HEK293 (cell line): ENCODE data around the gene ZNF618.

Experiments
- CTCF ChIA-PET: fragments of 350-600 bp; formaldehyde crosslinking; extraction: SDS; loops from one replicate; lab custom pipeline; 2021; ENCODE audit warnings: antibody characterized with exemption; lab: Yijun Ruan, JAX
- POLR2A ChIA-PET: fragments of 300-600 bp; formaldehyde crosslinking; extraction: SDS; loops from one replicate; lab custom pipeline; 2020; ENCODE audit warnings: antibody characterized with exemption, inconsistent platforms; lab: Yijun Ruan, JAX
- H3K27ac ChIP-seq: fragments of 200-500 bp; sonication (Bioruptor generic); 2 replicates; pipeline ENCODE4 v1.5.1; 2014; ENCODE audit warnings: low read depth, low read length, control low read depth, inconsistent platforms; ENCODE audit errors: extremely low read depth
- H3K36me3 ChIP-seq, 2 experiments: fragments of 200-500 bp in 1 of 2; sonication (Bioruptor generic) in 1 of 2; 1 replicate in 1 of 2; 2 replicates in 1 of 2; pipeline ENCODE4 v1.5.1; 2014 to 2017; ENCODE audit warnings: inconsistent platforms in 2 of 2, low read length in 2 of 2; ENCODE audit not compliant: control insufficient read depth in 2 of 2, insufficient read depth in 1 of 2
- H3K4me1 ChIP-seq: fragments of 200-500 bp; sonication (Bioruptor generic); 2 replicates; pipeline ENCODE4 v1.5.1; 2014; ENCODE audit warnings: mild to moderate bottlenecking, low read length, inconsistent platforms; ENCODE audit not compliant: control insufficient read depth, insufficient read depth
- H3K4me3 ChIP-seq: 2 replicates; pipeline ENCODE4 v1.5.1; 2011; ENCODE audit warnings: low read depth, mild to moderate bottlenecking, control low read depth, low read length, moderate library complexity
- H3K9me3 ChIP-seq: fragments of 200-500 bp; sonication (Bioruptor generic); 2 replicates; pipeline ENCODE4 v1.5.1; 2014; ENCODE audit warnings: low read depth, low read length, inconsistent platforms; ENCODE audit not compliant: control insufficient read depth, insufficient read depth
- HOXC10 ChIP-seq: sonication (generic); formaldehyde crosslinking; IDR thresholded peaks from 2 replicates; pipeline ENCODE4 v1.8.1; 2023; ENCODE audit warnings: mild to moderate bottlenecking, missing genetic modification reagents
- HOXD13 ChIP-seq: sonication (generic); formaldehyde crosslinking; IDR thresholded peaks from 2 replicates; pipeline ENCODE4 v1.8.0; 2022; ENCODE audit warnings: missing genetic modification reagents, borderline replicate concordance
- INSM2 ChIP-seq: fragments of 450-650 bp; formaldehyde crosslinking; IDR thresholded peaks from 2 replicates; pipeline ENCODE4 v1.5.1; 2016; ENCODE audit warnings: missing biosample characterization, missing genetic modification characterization
- OVOL3 ChIP-seq: fragments of 450-650 bp; formaldehyde crosslinking; IDR thresholded peaks from 2 replicates; pipeline ENCODE4 v1.5.1; 2016; ENCODE audit warnings: missing biosample characterization, missing genetic modification characterization
- REPIN1 ChIP-seq: fragments of 450-650 bp; formaldehyde crosslinking; IDR thresholded peaks from 2 replicates; pipeline ENCODE4 v1.5.1; 2017; ENCODE audit warnings: missing biosample characterization, missing genetic modification characterization, low read depth
- ZBTB21 ChIP-seq: fragments of 450-650 bp; formaldehyde crosslinking; IDR thresholded peaks from 2 replicates; pipeline ENCODE4 v1.5.1; 2017; ENCODE audit warnings: missing biosample characterization, missing genetic modification characterization
- ZBTB6 ChIP-seq: fragments of 450-650 bp; formaldehyde crosslinking; IDR thresholded peaks from 2 replicates; pipeline ENCODE4 v1.5.1; 2017; ENCODE audit warnings: missing biosample characterization, missing genetic modification characterization
- ZBTB8A ChIP-seq: fragments of 450-650 bp; formaldehyde crosslinking; IDR thresholded peaks from 2 replicates; pipeline ENCODE4 v1.5.1; 2016; ENCODE audit warnings: missing biosample characterization, missing genetic modification characterization
- ZNF155 ChIP-seq: fragments of 450-650 bp; formaldehyde crosslinking; IDR thresholded peaks from 2 replicates; pipeline ENCODE4 v1.5.1; 2016; ENCODE audit warnings: missing biosample characterization, missing genetic modification characterization
- ZNF169 ChIP-seq: fragments of 450-650 bp; formaldehyde crosslinking; IDR thresholded peaks from 2 replicates; pipeline ENCODE4 v1.5.1; 2016; ENCODE audit warnings: missing biosample characterization, missing genetic modification characterization
- ZNF19 ChIP-seq: fragments of 450-650 bp; formaldehyde crosslinking; IDR thresholded peaks from 2 replicates; pipeline ENCODE4; 2016; ENCODE audit warnings: missing biosample characterization, missing genetic modification characterization, low read depth
- ZNF280D ChIP-seq: fragments of 450-650 bp; formaldehyde crosslinking; IDR thresholded peaks from 2 replicates; pipeline ENCODE4 v1.5.1; 2016; ENCODE audit warnings: missing biosample characterization, missing genetic modification characterization
- ZNF302 ChIP-seq: fragments of 450-650 bp; formaldehyde crosslinking; IDR thresholded peaks from 2 replicates; pipeline ENCODE4 v1.5.1; 2016; ENCODE audit warnings: missing biosample characterization, missing genetic modification characterization, low read depth
- ZNF426 ChIP-seq: fragments of 450-650 bp; formaldehyde crosslinking; IDR thresholded peaks from 2 replicates; pipeline ENCODE4 v1.5.1; 2017; ENCODE audit warnings: missing biosample characterization, missing genetic modification characterization, mild to moderate bottlenecking, inconsistent platforms, moderate library complexity
- ZNF560 ChIP-seq: fragments of 450-650 bp; formaldehyde crosslinking; IDR thresholded peaks from 2 replicates; pipeline ENCODE4 v1.5.1; 2017; ENCODE audit warnings: missing biosample characterization, missing genetic modification characterization, borderline replicate concordance
- ZNF571 ChIP-seq: fragments of 450-650 bp; formaldehyde crosslinking; IDR thresholded peaks from 2 replicates; pipeline ENCODE4 v1.5.0; 2017; ENCODE audit warnings: missing biosample characterization, missing genetic modification characterization
- ZNF596 ChIP-seq: fragments of 450-650 bp; IDR thresholded peaks from 2 replicates; pipeline ENCODE4 v1.5.0; 2018; ENCODE audit warnings: missing biosample characterization, mild to moderate bottlenecking, missing genetic modification characterization, moderate library complexity
- ZNF610 ChIP-seq: fragments of 450-650 bp; formaldehyde crosslinking; IDR thresholded peaks from 2 replicates; pipeline ENCODE4 v1.5.1; 2016; ENCODE audit warnings: missing biosample characterization, missing genetic modification characterization, borderline replicate concordance
- TF ChIP-seq, protein P1 (sequence below): fragments of 450-650 bp; formaldehyde crosslinking; IDR thresholded peaks from 2 replicates; pipeline ENCODE4 v1.5.1; 2016; ENCODE audit warnings: missing biosample characterization, missing genetic modification characterization
- TF ChIP-seq, protein P2 (sequence below): fragments of 450-650 bp; formaldehyde crosslinking; optimal IDR thresholded peaks from 2 replicates; pipeline ENCODE3; 2016; ENCODE audit warnings: missing biosample characterization, mild to moderate bottlenecking, missing genetic modification characterization
- TF ChIP-seq, protein P3 (sequence below): fragments of 450-650 bp; formaldehyde crosslinking; IDR thresholded peaks from 2 replicates; pipeline ENCODE4 v1.5.1; 2017; ENCODE audit warnings: missing biosample characterization, missing genetic modification characterization

Gene ZNF618

DNA sequence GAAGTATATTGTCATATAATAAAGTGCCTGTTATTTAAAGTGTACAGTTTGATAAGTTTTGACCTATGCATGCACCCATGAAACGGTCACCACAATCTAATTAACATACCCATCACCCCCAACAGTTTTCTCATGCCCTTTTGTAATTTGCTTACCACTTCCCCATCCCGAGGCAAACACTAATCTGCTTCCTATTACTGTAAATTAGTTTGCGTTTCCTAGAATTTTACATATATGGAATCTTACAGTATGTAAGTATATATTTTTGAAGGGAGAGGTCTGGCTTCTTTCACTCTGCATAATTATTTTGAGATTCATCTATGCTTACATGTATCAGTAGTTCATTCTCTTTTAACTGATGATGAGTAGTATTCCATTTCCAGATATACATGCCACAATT, 145.5 kb downstream of the ZNF618 start:
- no peaks in the 10 kb centered on the region for H3K9me3 ChIP-seq
- ChIA-PET CTCF (interaction anchor here (1.0 to 1.1 kb wide), 2 partner anchors 26 to 214 kb away, joined by 3 to 7 read pairs; no protein-coding TSS in a partner anchor), POLR2A (no interaction called here)
- H3K27ac ChIP-seq, result no peak overlapping the region
- TF ChIP-seq ZNF426 (tag by site-specific recombination) (no peak), ZNF596 (tag by site-specific recombination) (no peak), REPIN1 (tag by site-specific recombination) (no peak), ZNF169 (tag by site-specific recombination) (no peak), ZNF280D (tag by site-specific recombination) (no peak), HOXD13 (no peak), OVOL3 (no peak), ZBTB6 (tag by site-specific recombination) (no peak), ZNF19 (tag by site-specific recombination) (no peak), ZNF610 (tag by site-specific recombination) (no peak)
- TF ChIP-seq, protein P1, sequence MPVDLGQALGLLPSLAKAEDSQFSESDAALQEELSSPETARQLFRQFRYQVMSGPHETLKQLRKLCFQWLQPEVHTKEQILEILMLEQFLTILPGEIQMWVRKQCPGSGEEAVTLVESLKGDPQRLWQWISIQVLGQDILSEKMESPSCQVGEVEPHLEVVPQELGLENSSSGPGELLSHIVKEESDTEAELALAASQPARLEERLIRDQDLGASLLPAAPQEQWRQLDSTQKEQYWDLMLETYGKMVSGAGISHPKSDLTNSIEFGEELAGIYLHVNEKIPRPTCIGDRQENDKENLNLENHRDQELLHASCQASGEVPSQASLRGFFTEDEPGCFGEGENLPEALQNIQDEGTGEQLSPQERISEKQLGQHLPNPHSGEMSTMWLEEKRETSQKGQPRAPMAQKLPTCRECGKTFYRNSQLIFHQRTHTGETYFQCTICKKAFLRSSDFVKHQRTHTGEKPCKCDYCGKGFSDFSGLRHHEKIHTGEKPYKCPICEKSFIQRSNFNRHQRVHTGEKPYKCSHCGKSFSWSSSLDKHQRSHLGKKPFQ (tag by site-specific recombination), result no peak
- H3K4me1 ChIP-seq, result no peaks in the 10 kb centered on the region
- peaks cover 6 to 26% of the 10 kb centered on the region in 2 experiments; a peak in 2 of 3 replicates for H3K36me3 ChIP-seq
- H3K4me3 ChIP-seq, result no peak overlapping the region

- POLR2A ChIA-PET, result no interaction called here
- CTCF ChIA-PET, result interaction anchor here (0.7 to 1.4 kb wide), 5 partner anchors 28 to 278 kb away, joined by 3 to 4 read pairs (median 3); no protein-coding TSS in a partner anchor
- H3K9me3 ChIP-seq, result no peaks in the 10 kb centered on the region
- H3K4me3 ChIP-seq, result no peak overlapping the region
- no peak overlapping the region for H3K27ac ChIP-seq
- peaks cover 6 to 13% of the 10 kb centered on the region in 2 experiments; a peak in 2 of 3 replicates for H3K36me3 ChIP-seq
- no peaks in the 10 kb centered on the region for H3K4me1 ChIP-seq
- no peak for TF ChIP-seq HOXC10
- TF ChIP-seq ZNF560, result no peak
- no peak for TF ChIP-seq ZNF302 (tag by site-specific recombination)
- TF ChIP-seq, protein P2, sequence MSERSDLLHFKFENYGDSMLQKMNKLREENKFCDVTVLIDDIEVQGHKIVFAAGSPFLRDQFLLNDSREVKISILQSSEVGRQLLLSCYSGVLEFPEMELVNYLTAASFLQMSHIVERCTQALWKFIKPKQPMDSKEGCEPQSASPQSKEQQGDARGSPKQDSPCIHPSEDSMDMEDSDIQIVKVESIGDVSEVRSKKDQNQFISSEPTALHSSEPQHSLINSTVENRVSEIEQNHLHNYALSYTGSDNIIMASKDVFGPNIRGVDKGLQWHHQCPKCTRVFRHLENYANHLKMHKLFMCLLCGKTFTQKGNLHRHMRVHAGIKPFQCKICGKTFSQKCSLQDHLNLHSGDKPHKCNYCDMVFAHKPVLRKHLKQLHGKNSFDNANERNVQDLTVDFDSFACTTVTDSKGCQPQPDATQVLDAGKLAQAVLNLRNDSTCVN (tag by site-specific recombination), result no peak
- no peak for TF ChIP-seq INSM2 (tag by site-specific recombination)
- no peak for TF ChIP-seq ZNF571
- no peak for TF ChIP-seq ZNF155 (tag by site-specific recombination)
- TF ChIP-seq ZBTB21, result no peak
- TF ChIP-seq ZBTB8A, result no peak
- TF ChIP-seq, protein P3, sequence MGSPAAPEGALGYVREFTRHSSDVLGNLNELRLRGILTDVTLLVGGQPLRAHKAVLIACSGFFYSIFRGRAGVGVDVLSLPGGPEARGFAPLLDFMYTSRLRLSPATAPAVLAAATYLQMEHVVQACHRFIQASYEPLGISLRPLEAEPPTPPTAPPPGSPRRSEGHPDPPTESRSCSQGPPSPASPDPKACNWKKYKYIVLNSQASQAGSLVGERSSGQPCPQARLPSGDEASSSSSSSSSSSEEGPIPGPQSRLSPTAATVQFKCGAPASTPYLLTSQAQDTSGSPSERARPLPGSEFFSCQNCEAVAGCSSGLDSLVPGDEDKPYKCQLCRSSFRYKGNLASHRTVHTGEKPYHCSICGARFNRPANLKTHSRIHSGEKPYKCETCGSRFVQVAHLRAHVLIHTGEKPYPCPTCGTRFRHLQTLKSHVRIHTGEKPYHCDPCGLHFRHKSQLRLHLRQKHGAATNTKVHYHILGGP (tag by site-specific recombination), result no peak
- TF ChIP-seq HOXD13, result no peak
These were observed 147.9 kb downstream of the ZNF618 start for GRCh38 chr9:114023961-114024360.
